Panc1 (cell line): ENCODE results near the gene DLGAP4. TPM values are rescaled to one million over a fixed set of nuclear protein-coding genes. Genes with fewer than 3 reads are reported as not detected.

ENCODE experiments used
- ATAC-seq: fragments of 200-7000 bp; cut with Tn5 transposase; 2 replicates; pipeline ENCODE4 v1.9.1; 2020; ENCODE audit warnings: mild to moderate bottlenecking, moderate library complexity
- BruUV-seq: library from RNA; stranded (reverse); fragments of 400-500 nt; replicated peaks from 2 replicates; lab custom pipeline; 2021; lab: Mats Ljungman, UMichigan
- CTCF ChIA-PET: fragments of 300-600 bp; sonication (Branson Sonifier 250); formaldehyde crosslinking; loops from one replicate; lab custom pipeline; 2022; ENCODE audit warnings: antibody characterized with exemption; lab: Charles Lee
- POLR2A ChIA-PET: fragments of 300-600 bp; sonication (Branson Sonifier 250); formaldehyde crosslinking; loops from one replicate; lab custom pipeline; 2022; ENCODE audit warnings: antibody characterized with exemption; lab: Charles Lee
- DNase-seq: peaks from one replicate; pipeline ENCODE4 v3.0.0-alpha.2; 2010; ENCODE audit warnings: low read depth, low spot score
- H3K27ac ChIP-seq: 2 replicates; pipeline ENCODE4 v1.5.1; 2011; ENCODE audit warnings: mild to moderate bottlenecking, low read length, inconsistent platforms
- H3K27me3 ChIP-seq: fragments of 200-500 bp; sonication (Bioruptor generic); 2 replicates; pipeline ENCODE4 v1.6.0; 2014; ENCODE audit warnings: low read length, inconsistent platforms; ENCODE audit not compliant: control insufficient read depth, insufficient read depth
- H3K36me3 ChIP-seq: fragments of 200-500 bp; sonication (Bioruptor generic); 2 replicates; pipeline ENCODE4 v1.5.1; 2014; ENCODE audit warnings: inconsistent platforms, mild to moderate bottlenecking, low read length, moderate library complexity; ENCODE audit not compliant: control insufficient read depth, insufficient read depth
- H3K4me1 ChIP-seq: 2 replicates; pipeline ENCODE4 v1.5.1; 2011; ENCODE audit warnings: inconsistent platforms, mild to moderate bottlenecking, low read length, moderate library complexity; ENCODE audit not compliant: control insufficient read depth, insufficient read depth
- H3K4me3 ChIP-seq, 2 experiments: 2 replicates each; pipeline ENCODE4 v1.5.1; 2011 to 2012; ENCODE audit warnings: low read depth in 2 of 2, low read length in 2 of 2, mild to moderate bottlenecking in 2 of 2, inconsistent platforms in 1 of 2, moderate library complexity in 1 of 2
- H3K9me3 ChIP-seq: fragments of 200-500 bp; sonication (Bioruptor generic); 2 replicates; pipeline ENCODE4 v1.5.1; 2014; ENCODE audit warnings: low read depth, mild to moderate bottlenecking, inconsistent platforms, low read length, moderate library complexity; ENCODE audit not compliant: control insufficient read depth, insufficient read depth
- POLR2AphosphoS5 ChIP-seq: IDR thresholded peaks from 2 replicates; pipeline ENCODE4 v1.6.1; 2012; ENCODE audit warnings: mild to moderate bottlenecking, low read depth, low read length, moderate library complexity
- REST ChIP-seq, 2 experiments: IDR thresholded peaks; 2 replicates each; pipeline ENCODE4 v1.6.1; 2011 to 2012; ENCODE audit warnings: low read depth in 2 of 2, control low read depth in 1 of 2, low read length in 1 of 2, mild to moderate bottlenecking in 1 of 2, moderate library complexity in 1 of 2; ENCODE audit not compliant: insufficient read depth in 1 of 2
- SIN3A ChIP-seq: IDR thresholded peaks from 2 replicates; pipeline ENCODE4 v1.6.1; 2012; ENCODE audit warnings: low read depth, mild to moderate bottlenecking, low read length, moderate library complexity, borderline replicate concordance; ENCODE audit not compliant: insufficient read depth
- TCF7L2 ChIP-seq: IDR thresholded peaks from 2 replicates; pipeline ENCODE4 v1.6.1; 2011; ENCODE audit warnings: mild to moderate bottlenecking, low read depth, low read length, inconsistent platforms
- in situ Hi-C: cut with HindIII; loops from 2 replicates; pipeline ENCODE4 v1.10.0; 2016; ENCODE audit warnings: low sequenced_read_pairs, low pct_unique_long_range_greater_than_20kb
- intact Hi-C: fragments of 100-400 bp; cut with micrococcal nuclease; formaldehyde crosslinking; loops from one replicate; pipeline ENCODE4 v1.10.0; 2022; ENCODE audit not compliant: unreplicated experiment
- total RNA-seq: library from RNA; stranded (reverse); gene quantifications from one replicate; pipeline ENCODE4 v1.2.1, GENCODE V29; 2021; ENCODE audit not compliant: unreplicated experiment
- TF ChIP-seq, protein P1 (sequence below): fragments of 450-650 bp; IDR thresholded peaks from 2 replicates; pipeline ENCODE4 v1.5.1; 2017; ENCODE audit warnings: mild to moderate bottlenecking

DLGAP4 gene
- total RNA-seq, 1 experiment from 2014 or later = 52.5 TPM

DNA sequence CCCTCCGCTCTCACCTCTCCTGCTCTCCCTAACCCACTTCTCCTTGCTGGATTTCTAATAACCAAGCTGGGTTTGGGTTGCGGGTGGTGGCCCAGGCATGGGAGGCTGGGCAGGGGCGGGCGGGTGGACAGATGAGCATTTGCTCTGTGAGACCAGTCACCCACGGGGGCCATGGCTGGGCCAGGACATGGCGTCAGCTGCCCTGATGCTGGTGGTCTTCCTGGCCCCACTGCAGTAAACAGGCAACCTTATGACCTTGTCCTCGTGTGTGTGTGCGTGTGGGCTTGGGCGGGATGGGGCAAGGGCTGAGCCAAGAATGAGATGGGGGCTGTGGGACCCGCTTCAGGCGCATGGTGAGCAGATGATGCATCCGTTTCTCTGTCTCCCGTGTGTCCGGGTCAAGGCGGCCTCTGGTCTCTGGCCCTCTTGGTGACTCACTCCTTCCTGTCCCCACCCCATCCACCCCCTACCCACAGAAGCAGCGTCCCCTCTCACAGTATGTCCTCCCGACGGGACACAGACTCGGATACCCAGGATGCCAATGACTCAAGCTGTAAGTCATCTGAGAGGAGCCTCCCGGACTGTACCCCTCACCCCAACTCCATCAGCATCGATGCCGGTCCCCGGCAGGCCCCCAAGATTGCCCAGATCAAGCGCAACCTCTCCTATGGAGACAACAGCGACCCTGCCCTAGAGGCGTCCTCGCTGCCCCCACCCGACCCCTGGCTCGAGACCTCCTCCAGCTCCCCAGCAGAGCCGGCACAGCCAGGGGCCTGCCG lies 193.8 kb downstream of the DLGAP4 start:
- no peaks in the 10 kb centered on the region; the same call in 1 of the 2 replicates for H3K36me3 ChIP-seq
- no peak overlapping the region for H3K27ac ChIP-seq
- DNase-seq = no peak
- no peak for ATAC-seq
- H3K4me3 ChIP-seq = no peak overlapping the region
- BruUV-seq = no TSS peak
- in situ Hi-C loops (no loop called here), intact Hi-C loops (no loop called here)
- ChIA-PET POLR2A (no interaction called here), CTCF (interaction anchor here (0.6 kb wide), 1 partner anchor 249 kb away, joined by 4 read pairs; no protein-coding TSS in a partner anchor)
- H3K4me1 ChIP-seq = no peaks in the 10 kb centered on the region
- H3K9me3 ChIP-seq = no peaks in the 10 kb centered on the region
- TF ChIP-seq, protein P1, sequence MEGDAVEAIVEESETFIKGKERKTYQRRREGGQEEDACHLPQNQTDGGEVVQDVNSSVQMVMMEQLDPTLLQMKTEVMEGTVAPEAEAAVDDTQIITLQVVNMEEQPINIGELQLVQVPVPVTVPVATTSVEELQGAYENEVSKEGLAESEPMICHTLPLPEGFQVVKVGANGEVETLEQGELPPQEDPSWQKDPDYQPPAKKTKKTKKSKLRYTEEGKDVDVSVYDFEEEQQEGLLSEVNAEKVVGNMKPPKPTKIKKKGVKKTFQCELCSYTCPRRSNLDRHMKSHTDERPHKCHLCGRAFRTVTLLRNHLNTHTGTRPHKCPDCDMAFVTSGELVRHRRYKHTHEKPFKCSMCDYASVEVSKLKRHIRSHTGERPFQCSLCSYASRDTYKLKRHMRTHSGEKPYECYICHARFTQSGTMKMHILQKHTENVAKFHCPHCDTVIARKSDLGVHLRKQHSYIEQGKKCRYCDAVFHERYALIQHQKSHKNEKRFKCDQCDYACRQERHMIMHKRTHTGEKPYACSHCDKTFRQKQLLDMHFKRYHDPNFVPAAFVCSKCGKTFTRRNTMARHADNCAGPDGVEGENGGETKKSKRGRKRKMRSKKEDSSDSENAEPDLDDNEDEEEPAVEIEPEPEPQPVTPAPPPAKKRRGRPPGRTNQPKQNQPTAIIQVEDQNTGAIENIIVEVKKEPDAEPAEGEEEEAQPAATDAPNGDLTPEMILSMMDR = no peak
- TF ChIP-seq POLR2AphosphoS5 = no peak
- no peak for TF ChIP-seq SIN3A
- H3K27me3 ChIP-seq = no peaks in the 10 kb centered on the region

DNA sequence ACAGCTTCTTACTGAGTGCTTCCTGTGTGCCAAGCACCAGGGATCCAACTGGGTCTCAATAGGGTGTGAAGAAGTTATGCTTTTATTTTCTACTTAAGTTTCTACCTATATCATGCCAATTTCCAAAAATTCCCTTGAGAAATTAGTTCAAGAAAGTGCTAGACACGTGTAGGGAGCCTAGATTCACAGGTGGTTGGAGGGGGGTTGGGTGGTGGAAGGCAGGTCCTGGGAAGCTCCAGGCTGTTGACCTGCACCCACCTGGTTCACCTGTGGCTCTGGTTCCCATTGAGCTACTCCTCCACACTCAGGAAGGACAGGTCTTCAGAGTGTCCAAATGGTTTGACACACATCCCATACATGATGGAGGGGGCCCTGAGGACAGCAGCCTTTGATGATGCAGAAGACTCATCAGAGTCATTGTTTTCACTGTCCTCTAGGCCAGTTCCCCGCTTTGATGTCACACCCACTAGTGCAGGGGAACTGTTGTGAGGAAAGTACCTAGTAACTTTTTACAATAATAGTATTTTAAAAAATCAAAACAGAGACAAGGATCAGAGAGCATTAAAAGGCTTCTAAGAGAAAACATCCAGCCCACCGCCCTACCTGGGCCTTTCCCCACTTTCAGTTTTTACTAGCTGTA lies 195.3 kb downstream of the DLGAP4 start:
- BruUV-seq = no TSS peak
- no peaks in the 10 kb centered on the region for H3K9me3 ChIP-seq
- ChIA-PET CTCF (no interaction called here), POLR2A (no interaction called here)
- TF ChIP-seq POLR2AphosphoS5 (no peak), SIN3A (no peak), TCF7L2 (no peak), REST (IDR thresholded peaks at IDR 0.05; ENCODE audit: insufficient read depth in 1 of 2, low read depth in 2 of 2, low read length in 1 of 2) (no peak)
- TF ChIP-seq, protein P1 = no peak
- in situ Hi-C loops = no loop called here
- no peak overlapping the region for H3K4me3 ChIP-seq
- no peak overlapping the region for H3K27ac ChIP-seq
- ATAC-seq = no peak
- no peaks in the 10 kb centered on the region for H3K27me3 ChIP-seq
- intact Hi-C loops = no loop called here
- H3K36me3 ChIP-seq = no peaks in the 10 kb centered on the region; the same call in 1 of the 2 replicates
- DNase-seq = no peak
- H3K4me1 ChIP-seq = no peaks in the 10 kb centered on the region
